ENCODE data around the gene TCN2.

TCN2 gene

DNA sequence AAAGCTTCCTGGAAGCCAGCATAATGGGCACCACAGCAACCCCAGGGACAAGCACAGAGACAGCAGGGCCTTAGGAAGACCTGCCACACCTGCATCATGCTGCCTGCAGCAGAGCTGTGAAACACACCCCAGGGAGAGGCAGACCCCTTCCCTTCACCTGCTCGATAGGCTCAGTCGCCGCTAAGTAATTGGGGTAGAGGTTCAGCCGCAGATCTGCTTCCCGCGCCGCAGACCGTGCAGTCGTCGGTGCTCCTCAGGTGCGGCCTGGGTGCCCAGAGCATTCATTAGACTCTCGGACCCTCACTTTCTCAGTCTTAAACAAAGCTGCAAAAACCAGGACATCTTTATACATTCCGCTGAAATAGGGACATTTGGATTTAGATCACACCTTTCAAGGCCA, 57.8 kb downstream of the TCN2 start:
- no peak for TF ChIP-seq EZH2phosphoT487 (conservative IDR thresholded peaks at IDR 0.05; ENCODE audit: low read length)
- TF ChIP-seq, protein P1, sequence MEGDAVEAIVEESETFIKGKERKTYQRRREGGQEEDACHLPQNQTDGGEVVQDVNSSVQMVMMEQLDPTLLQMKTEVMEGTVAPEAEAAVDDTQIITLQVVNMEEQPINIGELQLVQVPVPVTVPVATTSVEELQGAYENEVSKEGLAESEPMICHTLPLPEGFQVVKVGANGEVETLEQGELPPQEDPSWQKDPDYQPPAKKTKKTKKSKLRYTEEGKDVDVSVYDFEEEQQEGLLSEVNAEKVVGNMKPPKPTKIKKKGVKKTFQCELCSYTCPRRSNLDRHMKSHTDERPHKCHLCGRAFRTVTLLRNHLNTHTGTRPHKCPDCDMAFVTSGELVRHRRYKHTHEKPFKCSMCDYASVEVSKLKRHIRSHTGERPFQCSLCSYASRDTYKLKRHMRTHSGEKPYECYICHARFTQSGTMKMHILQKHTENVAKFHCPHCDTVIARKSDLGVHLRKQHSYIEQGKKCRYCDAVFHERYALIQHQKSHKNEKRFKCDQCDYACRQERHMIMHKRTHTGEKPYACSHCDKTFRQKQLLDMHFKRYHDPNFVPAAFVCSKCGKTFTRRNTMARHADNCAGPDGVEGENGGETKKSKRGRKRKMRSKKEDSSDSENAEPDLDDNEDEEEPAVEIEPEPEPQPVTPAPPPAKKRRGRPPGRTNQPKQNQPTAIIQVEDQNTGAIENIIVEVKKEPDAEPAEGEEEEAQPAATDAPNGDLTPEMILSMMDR (IDR thresholded peaks at IDR 0.05; ENCODE audit: insufficient read depth, low read length, poor library complexity, severe bottlenecking), result no peak
- Histone ChIP-seq H3K27ac (ENCODE audit: low read depth, low read length) (no peak overlapping the region), H3K79me2 (ENCODE audit: insufficient read depth, low read length) (no peaks in the 10 kb centered on the region), H2AFZ (ENCODE audit: low read depth, low read length, severe bottlenecking) (no peak overlapping the region), H3K9me2 (replicated peaks; ENCODE audit: insufficient read depth, low read length) (no peaks in the 10 kb centered on the region), H3F3A (ENCODE audit: insufficient read depth) (no peaks in the 10 kb centered on the region), H3K36me3 (ENCODE audit: low read length) (no peaks in the 10 kb centered on the region), H3K4me2 (ENCODE audit: low read depth, low read length, poor library complexity, severe bottlenecking) (no peak overlapping the region), H3K4me3 (ENCODE audit: insufficient read depth, low read length, poor library complexity, severe bottlenecking) (no peak overlapping the region), H3K27me3 (ENCODE audit: low read length) (no peaks in the 10 kb centered on the region), H3K9me3 (ENCODE audit: insufficient read depth, low read length) (no peaks in the 10 kb centered on the region), H3K9ac (ENCODE audit: low read length) (no peak overlapping the region), H4K20me1 (ENCODE audit: low read depth, low read length) (no peaks in the 10 kb centered on the region)

DNA sequence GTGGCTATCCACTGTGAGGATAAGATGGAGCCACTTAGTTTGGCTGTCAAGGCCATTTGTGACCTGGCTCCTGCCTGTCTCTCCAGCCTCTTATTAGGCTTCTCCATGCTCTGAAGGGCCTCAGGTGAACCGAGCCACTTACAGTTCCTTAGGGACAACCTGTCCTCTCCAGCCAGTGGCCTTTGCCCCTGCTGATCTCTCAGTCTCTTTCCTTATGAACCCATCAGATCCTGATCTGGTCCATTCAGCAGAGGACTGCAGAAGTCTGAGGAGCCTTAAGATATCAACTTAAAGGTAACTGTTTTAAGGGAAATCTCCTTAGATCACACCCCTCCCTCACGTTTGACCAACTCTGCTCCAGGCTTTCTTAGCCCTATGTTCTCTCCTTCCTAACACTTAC, 58.3 kb downstream of the TCN2 start:
- TF ChIP-seq EZH2phosphoT487 (conservative IDR thresholded peaks at IDR 0.05; ENCODE audit: low read length), result no peak
- TF ChIP-seq, protein P1 (IDR thresholded peaks at IDR 0.05; ENCODE audit: insufficient read depth, low read length, poor library complexity, severe bottlenecking), result no peak
- Histone ChIP-seq H3K9me3 (ENCODE audit: insufficient read depth, low read length) (no peaks in the 10 kb centered on the region), H3K79me2 (ENCODE audit: insufficient read depth, low read length) (no peaks in the 10 kb centered on the region), H3K9me2 (replicated peaks; ENCODE audit: insufficient read depth, low read length) (no peaks in the 10 kb centered on the region), H3K9ac (ENCODE audit: low read length) (no peak overlapping the region), H2AFZ (ENCODE audit: low read depth, low read length, severe bottlenecking) (no peak overlapping the region), H3F3A (ENCODE audit: insufficient read depth) (no peaks in the 10 kb centered on the region), H3K36me3 (ENCODE audit: low read length) (no peaks in the 10 kb centered on the region), H4K20me1 (ENCODE audit: low read depth, low read length) (no peaks in the 10 kb centered on the region), H3K4me3 (ENCODE audit: insufficient read depth, low read length, poor library complexity, severe bottlenecking) (no peak overlapping the region), H3K4me2 (ENCODE audit: low read depth, low read length, poor library complexity, severe bottlenecking) (no peak overlapping the region), H3K27ac (ENCODE audit: low read depth, low read length) (no peak overlapping the region), H3K27me3 (ENCODE audit: low read length) (no peaks in the 10 kb centered on the region)

DNA sequence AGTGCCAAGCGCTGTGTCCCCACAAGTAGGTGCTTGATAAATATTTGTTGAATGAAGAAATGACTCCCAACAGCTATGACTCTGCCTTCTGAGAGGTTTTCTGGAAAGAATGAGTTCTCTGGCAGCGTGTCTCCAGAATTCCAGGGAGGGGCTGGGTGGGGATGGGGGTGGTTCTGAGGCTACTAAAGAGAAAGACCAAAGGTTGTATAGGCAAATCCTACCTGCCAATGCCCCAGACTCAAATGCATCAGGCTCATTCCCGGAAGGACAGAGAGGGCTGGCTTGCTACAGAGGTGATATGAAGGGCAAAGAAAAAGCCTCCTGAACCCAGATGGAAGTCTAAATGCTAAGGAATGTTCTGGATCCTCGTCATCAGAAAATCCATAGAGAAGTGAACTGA, 58.8 kb downstream of the TCN2 start:
- no peaks in the 10 kb centered on the region for H3K36me3 ChIP-seq (ENCODE audit: low read length)
- no peak overlapping the region for H3K4me3 ChIP-seq (ENCODE audit: insufficient read depth, low read length, poor library complexity, severe bottlenecking)
- H4K20me1 ChIP-seq (ENCODE audit: low read depth, low read length), result no peaks in the 10 kb centered on the region
- no peaks in the 10 kb centered on the region for H3F3A ChIP-seq (ENCODE audit: insufficient read depth)
- no peaks in the 10 kb centered on the region for H3K9me3 ChIP-seq (ENCODE audit: insufficient read depth, low read length)
- no peak overlapping the region for H3K4me2 ChIP-seq (ENCODE audit: low read depth, low read length, poor library complexity, severe bottlenecking)
- no peaks in the 10 kb centered on the region for H3K79me2 ChIP-seq (ENCODE audit: insufficient read depth, low read length)
- H3K9ac ChIP-seq (ENCODE audit: low read length), result no peak overlapping the region
- no peaks in the 10 kb centered on the region for H3K9me2 ChIP-seq (replicated peaks; ENCODE audit: insufficient read depth, low read length)
- H2AFZ ChIP-seq (ENCODE audit: low read depth, low read length, severe bottlenecking), result no peak overlapping the region
- TF ChIP-seq, protein P1 (IDR thresholded peaks at IDR 0.05; ENCODE audit: insufficient read depth, low read length, poor library complexity, severe bottlenecking), result no peak
- TF ChIP-seq EZH2phosphoT487 (conservative IDR thresholded peaks at IDR 0.05; ENCODE audit: low read length), result no peak
- no peak overlapping the region for H3K27ac ChIP-seq (ENCODE audit: low read depth, low read length)
- H3K27me3 ChIP-seq (ENCODE audit: low read length), result no peaks in the 10 kb centered on the region

All from SU-DHL-6 (cell line).